Neural progenitor cell (in vitro differentiated cells): ENCODE data around the gene IRF7. TPM values are rescaled to one million over a fixed set of nuclear protein-coding genes. Genes with fewer than 3 reads are reported as not detected.

ENCODE experiments used
- DNase-seq: peaks from one replicate; pipeline ENCODE4 v3.0.0-alpha.2; 2016; ENCODE audit warnings: low spot score
- H2AFZ ChIP-seq: fragments of 200-600 bp; sonication (generic); replicated peaks from 2 replicates; pipeline ENCODE4 v1.6.1; 2016; ENCODE audit warnings: antibody characterized with exemption
- H3F3A ChIP-seq: fragments of 200-600 bp; sonication (generic); 2 replicates; pipeline ENCODE4 v1.6.1; 2016; ENCODE audit warnings: antibody characterized with exemption, low read depth
- H3K27ac ChIP-seq: fragments of 200-600 bp; sonication (generic); 2 replicates; pipeline ENCODE4 v1.5.1; 2016; ENCODE audit warnings: mild to moderate bottlenecking
- H3K27me3 ChIP-seq: fragments of 200-600 bp; sonication (generic); 2 replicates; pipeline ENCODE4 v1.6.1; 2016; ENCODE audit warnings: mild to moderate bottlenecking, moderate library complexity
- H3K36me3 ChIP-seq: fragments of 200-600 bp; sonication (generic); 2 replicates; pipeline ENCODE4 v1.5.1; 2016
- H3K4me1 ChIP-seq: fragments of 200-600 bp; sonication (generic); 2 replicates; pipeline ENCODE4 v1.6.1; 2016; ENCODE audit warnings: mixed run types
- H3K4me2 ChIP-seq: fragments of 200-600 bp; sonication (generic); 2 replicates; pipeline ENCODE4 v1.6.1; 2016
- H3K4me3 ChIP-seq: fragments of 200-600 bp; sonication (generic); 2 replicates; pipeline ENCODE4 v1.5.1; 2016
- H3K79me2 ChIP-seq: fragments of 200-600 bp; sonication (generic); 2 replicates; pipeline ENCODE4 v1.6.1; 2016; ENCODE audit warnings: low read depth
- H3K9ac ChIP-seq: fragments of 200-600 bp; sonication (generic); 2 replicates; pipeline ENCODE4 v1.6.1; 2016
- H3K9me3 ChIP-seq: fragments of 200-600 bp; sonication (generic); 2 replicates; pipeline ENCODE4 v1.5.1; 2016; ENCODE audit warnings: low read depth
- H4K20me1 ChIP-seq: fragments of 200-600 bp; sonication (generic); 2 replicates; pipeline ENCODE4 v1.6.1; 2016; ENCODE audit warnings: low read depth
- H3K27ac Mint-ChIP-seq: 3 replicates; pipeline ENCODE4 v1.8.0; 2021; ENCODE audit warnings: mixed read lengths
- H3K27me3 Mint-ChIP-seq: 2 replicates; pipeline ENCODE4 v1.8.0; 2022; ENCODE audit warnings: low read depth, mild to moderate bottlenecking, inconsistent platforms, moderate library complexity, mixed read lengths; ENCODE audit not compliant: insufficient read depth
- H3K36me3 Mint-ChIP-seq: 3 replicates; pipeline ENCODE4 v1.8.0; 2021; ENCODE audit warnings: mixed read lengths
- H3K4me1 Mint-ChIP-seq: 3 replicates; pipeline ENCODE4 v1.8.0; 2021; ENCODE audit warnings: mixed read lengths
- H3K4me3 Mint-ChIP-seq: 3 replicates; pipeline ENCODE4 v1.8.0; 2021; ENCODE audit warnings: mild to moderate bottlenecking, moderate library complexity, mixed read lengths
- H3K9me3 Mint-ChIP-seq: 3 replicates; pipeline ENCODE4 v1.8.0; 2020; ENCODE audit warnings: mixed read lengths
- CTCF ChIP-seq: fragments of 200-600 bp; sonication (generic); IDR thresholded peaks from 2 replicates; pipeline ENCODE4 v1.5.1; 2017; ENCODE audit warnings: antibody characterized with exemption, mild to moderate bottlenecking
- EZH2 ChIP-seq: fragments of 200-600 bp; sonication (generic); IDR thresholded peaks from 2 replicates; pipeline ENCODE4 v1.6.1; 2017; ENCODE audit warnings: antibody characterized with exemption, mild to moderate bottlenecking, moderate library complexity
- EZH2phosphoT487 ChIP-seq: fragments of 200-600 bp; sonication (generic); IDR thresholded peaks from 2 replicates; pipeline ENCODE4 v1.6.1; 2017; ENCODE audit warnings: antibody characterized with exemption
- total RNA-seq: library from RNA; depleted of rRNA; stranded (reverse); fragments of >200 nt; gene quantifications from 2 replicates; pipeline ENCODE4 v1.2.3, GENCODE V29; 2015; ENCODE audit warnings: low replicate concordance

The IRF7 gene
- total RNA-seq, 1 donor from 2014 or later, result 4.3 TPM

DNA sequence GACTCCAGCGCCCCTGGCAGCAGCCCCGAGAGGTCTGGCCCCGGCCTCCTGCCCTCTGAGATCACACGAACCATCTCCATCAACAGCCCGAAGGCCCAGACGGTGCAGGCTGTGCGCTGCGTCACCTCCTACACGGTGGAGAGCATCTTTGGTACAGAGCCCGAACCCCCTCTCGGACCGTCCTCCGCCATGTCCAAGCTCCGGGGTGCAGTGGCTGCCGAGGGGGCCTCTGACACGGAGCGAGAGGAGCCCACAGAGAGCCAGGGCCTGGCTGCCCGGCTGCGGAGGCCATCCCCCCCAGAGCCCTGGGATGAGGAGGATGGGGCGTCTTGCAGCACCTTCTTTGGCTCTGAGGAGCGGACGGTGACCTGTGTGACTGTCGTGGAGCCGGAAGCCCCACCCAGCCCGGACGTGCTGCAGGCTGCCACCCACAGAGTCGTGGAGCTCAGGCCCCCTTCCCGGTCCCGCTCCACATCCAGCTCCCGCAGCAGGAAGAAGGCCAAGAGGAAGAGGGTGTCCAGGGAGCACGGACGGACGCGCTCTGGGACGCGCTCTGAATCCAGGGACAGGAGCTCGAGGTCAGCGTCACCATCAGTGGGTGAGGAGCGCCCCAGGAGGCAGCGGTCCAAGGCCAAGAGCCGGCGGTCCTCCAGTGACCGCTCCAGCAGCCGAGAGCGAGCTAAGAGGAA, 7.6 kb downstream of the IRF7 start:
- no peaks in the 10 kb centered on the region for H3K9me3 Mint-ChIP-seq
- TF ChIP-seq EZH2 (no peak), CTCF (no peak), EZH2phosphoT487 (no peak)
- H3K36me3 ChIP-seq, result no peaks in the 10 kb centered on the region
- peaks cover 34% of the 10 kb centered on the region for H4K20me1 ChIP-seq
- no peaks in the 10 kb centered on the region for H3K79me2 ChIP-seq
- H3F3A ChIP-seq, result peaks cover 12% of the 10 kb centered on the region
- no peak for DNase-seq
- H3K9ac ChIP-seq, result no peak overlapping the region
- no peaks in the 10 kb centered on the region for H3K4me1 Mint-ChIP-seq
- H3K27ac Mint-ChIP-seq, result no peak overlapping the region
- no peak overlapping the region for H3K4me3 Mint-ChIP-seq
- H3K27ac ChIP-seq, result no peak overlapping the region
- H3K4me2 ChIP-seq, result no peak overlapping the region
- H2AFZ ChIP-seq, result no peak overlapping the region
- H3K27me3 Mint-ChIP-seq, result peaks cover 13% of the 10 kb centered on the region
- H3K36me3 Mint-ChIP-seq, result peaks cover 16% of the 10 kb centered on the region
- no peaks in the 10 kb centered on the region for H3K4me1 ChIP-seq
- H3K9me3 ChIP-seq, result no peaks in the 10 kb centered on the region
- H3K27me3 ChIP-seq, result no peaks in the 10 kb centered on the region
- H3K4me3 ChIP-seq, result no peak overlapping the region

- Histone ChIP-seq H3K4me1 (no peaks in the 10 kb centered on the region), H4K20me1 (peaks cover 25% of the 10 kb centered on the region), H3K27me3 (no peaks in the 10 kb centered on the region), H3K4me3 (no peak overlapping the region), H3K9ac (no peak overlapping the region), H3K79me2 (no peaks in the 10 kb centered on the region), H3K4me2 (no peak overlapping the region), H2AFZ (no peak overlapping the region), H3F3A (peaks cover 5% of the 10 kb centered on the region), H3K27ac (no peak overlapping the region), H3K36me3 (no peaks in the 10 kb centered on the region), H3K9me3 (no peaks in the 10 kb centered on the region)
- Mint-ChIP-seq H3K4me3 (no peak overlapping the region), H3K27me3 (peaks cover 8% of the 10 kb centered on the region), H3K36me3 (peaks cover 16% of the 10 kb centered on the region), H3K27ac (no peak overlapping the region), H3K4me1 (no peaks in the 10 kb centered on the region), H3K9me3 (no peaks in the 10 kb centered on the region)
- no peak for DNase-seq
- TF ChIP-seq EZH2phosphoT487, result no peak
- TF ChIP-seq CTCF, result no peak
- no peak for TF ChIP-seq EZH2
Measured at GRCh38 chr11:607020-607780, 8.6 kb downstream of the IRF7 start.

- Histone ChIP-seq H4K20me1 (peaks cover 16% of the 10 kb centered on the region), H3K27ac (no peak overlapping the region), H3K9me3 (no peaks in the 10 kb centered on the region), H3K79me2 (no peaks in the 10 kb centered on the region), H3K4me2 (no peak overlapping the region), H3K27me3 (no peaks in the 10 kb centered on the region), H3K9ac (no peak overlapping the region), H3K36me3 (no peaks in the 10 kb centered on the region), H3K4me3 (no peak overlapping the region), H2AFZ (no peak overlapping the region), H3K4me1 (no peaks in the 10 kb centered on the region), H3F3A (no peaks in the 10 kb centered on the region)
- TF ChIP-seq EZH2 (no peak), EZH2phosphoT487 (no peak), CTCF (no peak)
- DNase-seq, result no peak
- no peaks in the 10 kb centered on the region for H3K9me3 Mint-ChIP-seq
- peaks cover 21% of the 10 kb centered on the region for H3K36me3 Mint-ChIP-seq
- H3K27me3 Mint-ChIP-seq, result peaks cover 6% of the 10 kb centered on the region
- H3K4me1 Mint-ChIP-seq, result no peaks in the 10 kb centered on the region
- no peak overlapping the region for H3K27ac Mint-ChIP-seq
- H3K4me3 Mint-ChIP-seq, result no peak overlapping the region
Measured at GRCh38 chr11:606245-606644, 9.5 kb downstream of the IRF7 start.
